Measurements from ENCODE around the gene HMCN1. TPM values are rescaled to one million over a fixed set of nuclear protein-coding genes. Genes with fewer than 3 reads are reported as not detected.

HMCN1 gene
- total RNA-seq, 2 donors from 2014 or later = 3.5 to 9.9 TPM

DNA sequence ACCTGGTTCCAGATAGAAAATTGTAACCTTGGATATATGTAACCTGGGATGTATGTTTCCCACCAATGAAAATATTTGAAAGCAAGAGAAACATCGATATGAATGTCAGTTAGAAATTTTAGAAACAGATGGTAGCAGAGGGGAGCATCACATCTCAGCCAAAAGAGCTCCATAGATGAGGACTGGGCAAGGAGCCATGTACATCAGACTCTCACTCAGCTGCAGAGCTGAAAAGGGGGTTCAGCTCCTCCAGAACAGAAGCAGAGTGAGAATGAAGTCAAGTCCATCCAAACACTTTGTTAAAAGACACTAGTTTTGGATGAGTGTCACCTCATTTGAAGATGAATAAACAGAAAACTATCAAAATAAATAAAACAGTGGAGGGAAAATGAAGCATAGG lies 202.4 kb downstream of the HMCN1 start:
- Histone ChIP-seq H3K27ac (no peak overlapping the region), H3K4me1 (replicated peaks) (no peaks in the 10 kb centered on the region), H3K4me3 (no peak overlapping the region), H3K27me3 (replicated peaks; ENCODE audit: insufficient read depth) (no peaks in the 10 kb centered on the region), H3K9me3 (no peaks in the 10 kb centered on the region), H3K36me3 (no peaks in the 10 kb centered on the region)
- TF ChIP-seq, protein P1, sequence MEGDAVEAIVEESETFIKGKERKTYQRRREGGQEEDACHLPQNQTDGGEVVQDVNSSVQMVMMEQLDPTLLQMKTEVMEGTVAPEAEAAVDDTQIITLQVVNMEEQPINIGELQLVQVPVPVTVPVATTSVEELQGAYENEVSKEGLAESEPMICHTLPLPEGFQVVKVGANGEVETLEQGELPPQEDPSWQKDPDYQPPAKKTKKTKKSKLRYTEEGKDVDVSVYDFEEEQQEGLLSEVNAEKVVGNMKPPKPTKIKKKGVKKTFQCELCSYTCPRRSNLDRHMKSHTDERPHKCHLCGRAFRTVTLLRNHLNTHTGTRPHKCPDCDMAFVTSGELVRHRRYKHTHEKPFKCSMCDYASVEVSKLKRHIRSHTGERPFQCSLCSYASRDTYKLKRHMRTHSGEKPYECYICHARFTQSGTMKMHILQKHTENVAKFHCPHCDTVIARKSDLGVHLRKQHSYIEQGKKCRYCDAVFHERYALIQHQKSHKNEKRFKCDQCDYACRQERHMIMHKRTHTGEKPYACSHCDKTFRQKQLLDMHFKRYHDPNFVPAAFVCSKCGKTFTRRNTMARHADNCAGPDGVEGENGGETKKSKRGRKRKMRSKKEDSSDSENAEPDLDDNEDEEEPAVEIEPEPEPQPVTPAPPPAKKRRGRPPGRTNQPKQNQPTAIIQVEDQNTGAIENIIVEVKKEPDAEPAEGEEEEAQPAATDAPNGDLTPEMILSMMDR (IDR thresholded peaks at IDR 0.05) = no peak
- TF ChIP-seq POLR2AphosphoS5 (IDR thresholded peaks at IDR 0.05) (no peak), POLR2A (IDR thresholded peaks at IDR 0.05) (no peak)
- no peak for DNase-seq (ENCODE audit: low spot score)
- intact Hi-C loops (cut with DNase I) = no loop called here
- 76% methylated on average over 1 of the region's 1 CpG for WGBS

DNA sequence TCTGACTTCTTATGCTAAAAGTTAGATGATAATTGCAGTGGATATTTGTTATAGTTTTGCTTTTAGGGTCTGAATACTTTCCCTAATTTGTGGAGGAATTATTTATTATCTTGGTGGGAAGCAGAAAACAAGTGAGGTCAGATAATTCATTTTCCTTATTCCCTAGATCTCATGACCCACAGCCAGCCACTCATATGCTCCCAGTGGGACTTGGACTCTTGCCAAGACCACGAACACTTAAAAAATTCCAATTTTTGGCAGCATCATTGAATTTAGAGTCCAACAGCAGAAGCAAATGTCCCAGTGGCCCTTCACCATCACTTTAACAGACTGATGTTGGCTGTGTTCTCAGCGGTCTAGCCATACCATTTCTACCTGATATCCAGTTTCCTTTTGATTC lies 204.2 kb downstream of the HMCN1 start:
- H3K36me3 ChIP-seq = no peaks in the 10 kb centered on the region
- no peak overlapping the region for H3K4me3 ChIP-seq
- WGBS = 51% methylated on average over 2 of the region's 2 CpGs
- no peaks in the 10 kb centered on the region for H3K9me3 ChIP-seq
- no peak overlapping the region for H3K27ac ChIP-seq
- intact Hi-C loops (cut with DNase I) = no loop called here
- no peaks in the 10 kb centered on the region for H3K27me3 ChIP-seq (replicated peaks; ENCODE audit: insufficient read depth)
- no peak for DNase-seq (ENCODE audit: low spot score)
- no peaks in the 10 kb centered on the region for H3K4me1 ChIP-seq (replicated peaks)
- TF ChIP-seq POLR2A (IDR thresholded peaks at IDR 0.05) (no peak), POLR2AphosphoS5 (IDR thresholded peaks at IDR 0.05) (no peak)
- TF ChIP-seq, protein P1 (IDR thresholded peaks at IDR 0.05) = no peak

DNA sequence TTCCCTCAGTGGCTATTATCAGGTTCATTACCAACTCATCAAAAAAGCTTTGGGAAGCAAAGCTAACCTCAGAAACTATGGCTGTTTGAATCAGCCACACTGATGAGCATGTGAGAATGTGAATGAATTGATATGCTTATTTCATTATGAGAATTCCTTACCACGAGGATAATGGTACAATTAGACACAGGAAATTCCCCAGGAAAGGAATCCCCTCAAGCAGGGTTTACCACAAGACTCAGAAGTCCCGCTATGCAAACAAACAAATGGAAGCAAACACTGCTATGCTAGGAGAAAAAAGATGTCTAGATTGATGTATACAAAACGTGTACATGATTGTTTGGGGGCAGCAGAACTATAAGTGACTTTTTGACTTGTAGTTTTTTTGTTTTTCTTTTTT lies 205.0 kb downstream of the HMCN1 start:
- Histone ChIP-seq H3K27me3 (replicated peaks; ENCODE audit: insufficient read depth) (no peaks in the 10 kb centered on the region), H3K9me3 (no peaks in the 10 kb centered on the region), H3K27ac (no peak overlapping the region), H3K4me3 (no peak overlapping the region), H3K36me3 (no peaks in the 10 kb centered on the region), H3K4me1 (replicated peaks) (no peaks in the 10 kb centered on the region)
- no peak for DNase-seq (ENCODE audit: low spot score)
- TF ChIP-seq POLR2A (IDR thresholded peaks at IDR 0.05) = no peak
- TF ChIP-seq, protein P1 (IDR thresholded peaks at IDR 0.05) = no peak
- no peak for TF ChIP-seq POLR2AphosphoS5 (IDR thresholded peaks at IDR 0.05)
- intact Hi-C loops (cut with DNase I) = no loop called here
- WGBS = 51% methylated on average over 3 of the region's 3 CpGs

DNA sequence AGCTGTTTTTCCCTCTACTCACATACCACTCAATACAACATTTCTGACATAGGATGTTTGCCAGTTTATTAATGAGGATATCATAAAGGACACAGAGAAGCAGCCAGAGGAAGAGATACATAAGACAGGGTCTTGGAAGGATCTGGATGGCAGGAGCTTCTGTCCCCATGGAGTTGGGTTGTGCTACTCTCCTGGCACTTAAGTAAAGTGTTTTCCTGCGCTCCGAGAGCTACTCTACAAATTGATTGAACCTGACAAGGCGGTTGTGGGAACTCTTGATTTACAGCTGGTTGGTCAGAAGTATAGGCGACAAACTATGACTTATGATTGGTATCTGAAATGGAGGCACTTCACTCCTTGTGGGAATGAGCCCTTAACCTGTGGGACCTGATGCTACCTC lies 208.8 kb downstream of the HMCN1 start:
- Histone ChIP-seq H3K9me3 (no peaks in the 10 kb centered on the region), H3K27me3 (replicated peaks; ENCODE audit: insufficient read depth) (no peaks in the 10 kb centered on the region), H3K27ac (no peak overlapping the region), H3K4me3 (no peak overlapping the region), H3K36me3 (no peaks in the 10 kb centered on the region), H3K4me1 (replicated peaks) (no peaks in the 10 kb centered on the region)
- WGBS = 95% methylated on average over 4 of the region's 4 CpGs
- DNase-seq (ENCODE audit: low spot score) = no peak
- TF ChIP-seq POLR2A (IDR thresholded peaks at IDR 0.05) = no peak
- intact Hi-C loops (cut with DNase I) = no loop called here

DNA sequence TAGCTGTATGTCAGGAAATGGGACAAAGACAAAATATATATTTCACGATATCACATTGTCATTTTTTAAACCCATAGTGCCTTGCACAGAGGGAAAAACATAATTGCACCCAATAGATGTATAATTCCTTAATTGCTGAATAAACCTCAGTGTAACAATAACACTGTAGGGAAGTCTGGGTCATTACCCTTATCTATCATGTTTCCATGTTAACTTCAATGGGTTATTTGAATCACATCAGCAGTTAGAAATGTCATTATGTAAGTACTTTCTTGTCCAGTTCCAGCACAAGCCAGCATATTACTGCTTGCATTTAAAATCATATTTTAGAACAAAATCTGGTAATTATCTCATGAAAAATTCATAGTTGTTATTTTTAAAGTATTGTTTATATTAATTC lies 222.7 kb downstream of the HMCN1 start:
- H3K9me3 ChIP-seq = no peaks in the 10 kb centered on the region
- no peak overlapping the region for H3K4me3 ChIP-seq
- no peak overlapping the region for H3K27ac ChIP-seq
- H3K27me3 ChIP-seq (replicated peaks; ENCODE audit: insufficient read depth) = no peaks in the 10 kb centered on the region
- H3K36me3 ChIP-seq = no peaks in the 10 kb centered on the region
- intact Hi-C loops (cut with DNase I) = no loop called here
- DNase-seq (ENCODE audit: low spot score) = no peak
- no peaks in the 10 kb centered on the region for H3K4me1 ChIP-seq (replicated peaks)
- 93% methylated on average over 1 of the region's 1 CpG for WGBS
- TF ChIP-seq POLR2A (IDR thresholded peaks at IDR 0.05) = no peak
- TF ChIP-seq, protein P1 (IDR thresholded peaks at IDR 0.05) = no peak
- no peak for TF ChIP-seq POLR2AphosphoS5 (IDR thresholded peaks at IDR 0.05)
